Ishikawa (cell line): Measurements from ENCODE around the gene RPS14.

Experiments used
- CEBPB ChIP-seq: IDR thresholded peaks from 2 replicates; pipeline ENCODE4 v1.6.1; 2012
- CREB1 ChIP-seq: IDR thresholded peaks from 2 replicates; pipeline ENCODE4 v1.6.1; 2012; ENCODE audit warnings: low read depth
- EGR1 ChIP-seq: IDR thresholded peaks from 2 replicates; pipeline ENCODE4 v1.6.1; 2012
- EP300 ChIP-seq: IDR thresholded peaks from 2 replicates; pipeline ENCODE4 v1.6.1; 2012; ENCODE audit warnings: borderline replicate concordance
- FOXM1 ChIP-seq: IDR thresholded peaks from 2 replicates; pipeline ENCODE4 v1.6.1; 2012; ENCODE audit warnings: low read depth, borderline replicate concordance
- MAX ChIP-seq: IDR thresholded peaks from 2 replicates; pipeline ENCODE4 v1.6.1; 2012
- NFIC ChIP-seq: IDR thresholded peaks from 2 replicates; pipeline ENCODE4 v1.6.1; 2012
- RAD21 ChIP-seq: IDR thresholded peaks from 2 replicates; pipeline ENCODE4 v1.6.1; 2012; ENCODE audit warnings: low read depth
- TAF1 ChIP-seq: IDR thresholded peaks from 2 replicates; pipeline ENCODE4 v1.6.1; 2012; ENCODE audit warnings: low read depth, mild to moderate bottlenecking
- TCF12 ChIP-seq: IDR thresholded peaks from 2 replicates; pipeline ENCODE4 v1.6.1; 2012; ENCODE audit warnings: low read depth
- TEAD4 ChIP-seq: IDR thresholded peaks from 2 replicates; pipeline ENCODE4 v1.6.1; 2012
- YY1 ChIP-seq: IDR thresholded peaks from 2 replicates; pipeline ENCODE4 v1.6.1; 2012; ENCODE audit warnings: low read depth
- ZBTB7A ChIP-seq: IDR thresholded peaks from 2 replicates; pipeline ENCODE4 v1.6.1; 2012; ENCODE audit warnings: low read depth
- TF ChIP-seq, protein P1 (sequence below): IDR thresholded peaks from 2 replicates; pipeline ENCODE4 v1.6.1; 2012; ENCODE audit warnings: low read depth, mild to moderate bottlenecking
- TF ChIP-seq, protein P2 (sequence below): IDR thresholded peaks from 2 replicates; pipeline ENCODE4 v1.6.1; 2012

The RPS14 gene

GRCh38 chr5:150491876-150492275 is 42.3 kb upstream of the RPS14 start:
- no peak for TF ChIP-seq MAX
- TF ChIP-seq TAF1 = no peak
- no peak for TF ChIP-seq TCF12
- no peak for TF ChIP-seq CREB1
- TF ChIP-seq EP300 = no peak
- no peak for TF ChIP-seq NFIC
- TF ChIP-seq, protein P1, sequence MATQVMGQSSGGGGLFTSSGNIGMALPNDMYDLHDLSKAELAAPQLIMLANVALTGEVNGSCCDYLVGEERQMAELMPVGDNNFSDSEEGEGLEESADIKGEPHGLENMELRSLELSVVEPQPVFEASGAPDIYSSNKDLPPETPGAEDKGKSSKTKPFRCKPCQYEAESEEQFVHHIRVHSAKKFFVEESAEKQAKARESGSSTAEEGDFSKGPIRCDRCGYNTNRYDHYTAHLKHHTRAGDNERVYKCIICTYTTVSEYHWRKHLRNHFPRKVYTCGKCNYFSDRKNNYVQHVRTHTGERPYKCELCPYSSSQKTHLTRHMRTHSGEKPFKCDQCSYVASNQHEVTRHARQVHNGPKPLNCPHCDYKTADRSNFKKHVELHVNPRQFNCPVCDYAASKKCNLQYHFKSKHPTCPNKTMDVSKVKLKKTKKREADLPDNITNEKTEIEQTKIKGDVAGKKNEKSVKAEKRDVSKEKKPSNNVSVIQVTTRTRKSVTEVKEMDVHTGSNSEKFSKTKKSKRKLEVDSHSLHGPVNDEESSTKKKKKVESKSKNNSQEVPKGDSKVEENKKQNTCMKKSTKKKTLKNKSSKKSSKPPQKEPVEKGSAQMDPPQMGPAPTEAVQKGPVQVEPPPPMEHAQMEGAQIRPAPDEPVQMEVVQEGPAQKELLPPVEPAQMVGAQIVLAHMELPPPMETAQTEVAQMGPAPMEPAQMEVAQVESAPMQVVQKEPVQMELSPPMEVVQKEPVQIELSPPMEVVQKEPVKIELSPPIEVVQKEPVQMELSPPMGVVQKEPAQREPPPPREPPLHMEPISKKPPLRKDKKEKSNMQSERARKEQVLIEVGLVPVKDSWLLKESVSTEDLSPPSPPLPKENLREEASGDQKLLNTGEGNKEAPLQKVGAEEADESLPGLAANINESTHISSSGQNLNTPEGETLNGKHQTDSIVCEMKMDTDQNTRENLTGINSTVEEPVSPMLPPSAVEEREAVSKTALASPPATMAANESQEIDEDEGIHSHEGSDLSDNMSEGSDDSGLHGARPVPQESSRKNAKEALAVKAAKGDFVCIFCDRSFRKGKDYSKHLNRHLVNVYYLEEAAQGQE = no peak
- TF ChIP-seq RAD21 = no peak
- TF ChIP-seq, protein P2, sequence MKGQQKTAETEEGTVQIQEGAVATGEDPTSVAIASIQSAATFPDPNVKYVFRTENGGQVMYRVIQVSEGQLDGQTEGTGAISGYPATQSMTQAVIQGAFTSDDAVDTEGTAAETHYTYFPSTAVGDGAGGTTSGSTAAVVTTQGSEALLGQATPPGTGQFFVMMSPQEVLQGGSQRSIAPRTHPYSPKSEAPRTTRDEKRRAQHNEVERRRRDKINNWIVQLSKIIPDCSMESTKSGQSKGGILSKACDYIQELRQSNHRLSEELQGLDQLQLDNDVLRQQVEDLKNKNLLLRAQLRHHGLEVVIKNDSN = no peak
- TF ChIP-seq YY1 = no peak
- TF ChIP-seq TEAD4 = no peak
- TF ChIP-seq FOXM1 = no peak
- TF ChIP-seq EGR1 = no peak
- no peak for TF ChIP-seq CEBPB
- TF ChIP-seq ZBTB7A = no peak

DNA sequence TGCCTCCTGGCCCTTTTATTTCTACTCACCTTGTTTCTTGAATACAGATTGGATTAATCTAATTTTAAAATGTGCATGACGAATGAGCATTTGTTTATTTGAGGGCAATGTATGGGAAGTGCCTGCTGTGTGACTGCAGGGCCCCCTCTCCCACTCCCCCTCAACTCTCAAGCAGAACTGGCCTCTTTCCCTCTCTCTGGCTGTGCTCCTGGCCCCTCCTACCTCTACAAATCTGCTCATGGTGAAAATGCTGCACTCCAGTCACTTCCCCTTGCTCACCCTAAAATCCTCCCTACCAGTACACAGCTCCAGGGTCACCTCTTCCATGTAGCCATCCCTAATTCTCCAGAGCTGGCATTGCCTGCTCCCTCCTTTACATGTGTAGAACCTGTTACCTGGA is 41.2 kb upstream of the RPS14 start:
- TF ChIP-seq TAF1 = no peak
- TF ChIP-seq FOXM1 = no peak
- TF ChIP-seq CEBPB = no peak
- no peak for TF ChIP-seq TCF12
- TF ChIP-seq, protein P2 = no peak
- no peak for TF ChIP-seq RAD21
- TF ChIP-seq NFIC = no peak
- no peak for TF ChIP-seq CREB1
- TF ChIP-seq MAX = no peak
- no peak for TF ChIP-seq EP300
- TF ChIP-seq, protein P1 = no peak

GRCh38 chr5:150490296-150490669 is 40.7 kb upstream of the RPS14 start:
- TF ChIP-seq CREB1 = no peak
- TF ChIP-seq FOXM1 = no peak
- TF ChIP-seq, protein P2 = no peak
- no peak for TF ChIP-seq TEAD4
- TF ChIP-seq ZBTB7A = no peak
- TF ChIP-seq TCF12 = no peak
- TF ChIP-seq MAX = no peak
- TF ChIP-seq TAF1 = no peak
- TF ChIP-seq EP300 = no peak
- TF ChIP-seq NFIC = no peak
- TF ChIP-seq RAD21 = no peak
- TF ChIP-seq EGR1 = no peak
- no peak for TF ChIP-seq YY1
- TF ChIP-seq, protein P1 = no peak
- TF ChIP-seq CEBPB = no peak
